HEK293 (cell line): ENCODE results near the gene FCN3.

Experiments used
- CTCF ChIA-PET: fragments of 350-600 bp; formaldehyde crosslinking; extraction: SDS; loops from one replicate; lab custom pipeline; 2021; ENCODE audit warnings: antibody characterized with exemption; lab: Yijun Ruan, JAX
- POLR2A ChIA-PET: fragments of 300-600 bp; formaldehyde crosslinking; extraction: SDS; loops from one replicate; lab custom pipeline; 2020; ENCODE audit warnings: antibody characterized with exemption, inconsistent platforms; lab: Yijun Ruan, JAX
- H3K27ac ChIP-seq: fragments of 200-500 bp; sonication (Bioruptor generic); 2 replicates; pipeline ENCODE4 v1.5.1; 2014; ENCODE audit warnings: low read depth, low read length, control low read depth, inconsistent platforms; ENCODE audit errors: extremely low read depth
- H3K36me3 ChIP-seq, 2 experiments: fragments of 200-500 bp in 1 of 2; sonication (Bioruptor generic) in 1 of 2; 1 replicate in 1 of 2; 2 replicates in 1 of 2; pipeline ENCODE4 v1.5.1; 2014 to 2017; ENCODE audit warnings: inconsistent platforms in 2 of 2, low read length in 2 of 2; ENCODE audit not compliant: control insufficient read depth in 2 of 2, insufficient read depth in 1 of 2
- H3K4me1 ChIP-seq: fragments of 200-500 bp; sonication (Bioruptor generic); 2 replicates; pipeline ENCODE4 v1.5.1; 2014; ENCODE audit warnings: mild to moderate bottlenecking, low read length, inconsistent platforms; ENCODE audit not compliant: control insufficient read depth, insufficient read depth
- H3K4me3 ChIP-seq: 2 replicates; pipeline ENCODE4 v1.5.1; 2011; ENCODE audit warnings: low read depth, mild to moderate bottlenecking, control low read depth, low read length, moderate library complexity
- H3K9me3 ChIP-seq: fragments of 200-500 bp; sonication (Bioruptor generic); 2 replicates; pipeline ENCODE4 v1.5.1; 2014; ENCODE audit warnings: low read depth, low read length, inconsistent platforms; ENCODE audit not compliant: control insufficient read depth, insufficient read depth
- PRDM2 ChIP-seq: fragments of 450-650 bp; formaldehyde crosslinking; IDR thresholded peaks from 2 replicates; pipeline ENCODE4 v1.5.1; 2016; ENCODE audit warnings: missing biosample characterization, missing genetic modification characterization, borderline replicate concordance
- SP7 ChIP-seq: fragments of 450-650 bp; formaldehyde crosslinking; IDR thresholded peaks from 2 replicates; pipeline ENCODE4 v1.5.1; 2016; ENCODE audit warnings: missing biosample characterization, missing genetic modification characterization
- TSHZ1 ChIP-seq: fragments of 450-650 bp; formaldehyde crosslinking; IDR thresholded peaks from 2 replicates; pipeline ENCODE4 v1.5.1; 2016; ENCODE audit warnings: missing biosample characterization, missing genetic modification characterization, borderline replicate concordance
- ZBTB8A ChIP-seq: fragments of 450-650 bp; formaldehyde crosslinking; IDR thresholded peaks from 2 replicates; pipeline ENCODE4 v1.5.1; 2016; ENCODE audit warnings: missing biosample characterization, missing genetic modification characterization
- ZIC2 ChIP-seq: fragments of 450-650 bp; formaldehyde crosslinking; IDR thresholded peaks from 2 replicates; pipeline ENCODE4 v1.5.1; 2016; ENCODE audit warnings: missing biosample characterization, missing genetic modification characterization
- ZNF266 ChIP-seq: fragments of 450-650 bp; formaldehyde crosslinking; IDR thresholded peaks from 2 replicates; pipeline ENCODE4 v1.5.1; 2016; ENCODE audit warnings: missing biosample characterization, missing genetic modification characterization, low read depth
- ZNF391 ChIP-seq: fragments of 450-650 bp; formaldehyde crosslinking; IDR thresholded peaks from 2 replicates; pipeline ENCODE4 v1.5.1; 2016; ENCODE audit warnings: low read depth, missing biosample characterization, missing genetic modification characterization, borderline replicate concordance
- ZNF600 ChIP-seq: fragments of 450-650 bp; formaldehyde crosslinking; IDR thresholded peaks from 2 replicates; pipeline ENCODE4 v1.5.1; 2016; ENCODE audit warnings: missing biosample characterization, missing genetic modification characterization
- ZNF707 ChIP-seq: fragments of 450-650 bp; formaldehyde crosslinking; IDR thresholded peaks from 2 replicates; pipeline ENCODE4 v1.5.1; 2016; ENCODE audit warnings: missing biosample characterization, missing genetic modification characterization
- ZNF837 ChIP-seq: fragments of 450-650 bp; formaldehyde crosslinking; IDR thresholded peaks from 2 replicates; pipeline ENCODE4 v1.5.1; 2016; ENCODE audit warnings: missing biosample characterization, missing genetic modification characterization
- TF ChIP-seq, protein P1 (sequence below): fragments of 450-650 bp; formaldehyde crosslinking; IDR thresholded peaks from 2 replicates; pipeline ENCODE4 v1.5.1; 2016; ENCODE audit warnings: missing biosample characterization, missing genetic modification characterization
- TF ChIP-seq, protein P2 (sequence below): fragments of 450-650 bp; IDR thresholded peaks from 2 replicates; pipeline ENCODE4 v1.5.1; 2018; ENCODE audit warnings: missing biosample characterization, mild to moderate bottlenecking, missing genetic modification characterization
- TF ChIP-seq, protein P3 (sequence below): fragments of 450-650 bp; formaldehyde crosslinking; IDR thresholded peaks from 2 replicates; pipeline ENCODE4 v1.5.1; 2016; ENCODE audit warnings: missing biosample characterization, missing genetic modification characterization

Gene FCN3

GRCh38 chr1:27358928-27359313 is 15.7 kb downstream of the FCN3 start (continued):
- TF ChIP-seq, protein P1, sequence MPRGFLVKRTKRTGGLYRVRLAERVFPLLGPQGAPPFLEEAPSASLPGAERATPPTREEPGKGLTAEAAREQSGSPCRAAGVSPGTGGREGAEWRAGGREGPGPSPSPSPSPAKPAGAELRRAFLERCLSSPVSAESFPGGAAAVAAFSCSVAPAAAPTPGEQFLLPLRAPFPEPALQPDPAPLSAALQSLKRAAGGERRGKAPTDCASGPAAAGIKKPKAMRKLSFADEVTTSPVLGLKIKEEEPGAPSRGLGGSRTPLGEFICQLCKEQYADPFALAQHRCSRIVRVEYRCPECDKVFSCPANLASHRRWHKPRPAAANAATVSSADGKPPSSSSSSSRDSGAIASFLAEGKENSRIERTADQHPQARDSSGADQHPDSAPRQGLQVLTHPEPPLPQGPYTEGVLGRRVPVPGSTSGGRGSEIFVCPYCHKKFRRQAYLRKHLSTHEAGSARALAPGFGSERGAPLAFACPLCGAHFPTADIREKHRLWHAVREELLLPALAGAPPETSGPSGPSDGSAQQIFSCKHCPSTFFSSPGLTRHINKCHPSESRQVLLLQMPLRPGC = no peak
- no peak for TF ChIP-seq ZNF837

DNA sequence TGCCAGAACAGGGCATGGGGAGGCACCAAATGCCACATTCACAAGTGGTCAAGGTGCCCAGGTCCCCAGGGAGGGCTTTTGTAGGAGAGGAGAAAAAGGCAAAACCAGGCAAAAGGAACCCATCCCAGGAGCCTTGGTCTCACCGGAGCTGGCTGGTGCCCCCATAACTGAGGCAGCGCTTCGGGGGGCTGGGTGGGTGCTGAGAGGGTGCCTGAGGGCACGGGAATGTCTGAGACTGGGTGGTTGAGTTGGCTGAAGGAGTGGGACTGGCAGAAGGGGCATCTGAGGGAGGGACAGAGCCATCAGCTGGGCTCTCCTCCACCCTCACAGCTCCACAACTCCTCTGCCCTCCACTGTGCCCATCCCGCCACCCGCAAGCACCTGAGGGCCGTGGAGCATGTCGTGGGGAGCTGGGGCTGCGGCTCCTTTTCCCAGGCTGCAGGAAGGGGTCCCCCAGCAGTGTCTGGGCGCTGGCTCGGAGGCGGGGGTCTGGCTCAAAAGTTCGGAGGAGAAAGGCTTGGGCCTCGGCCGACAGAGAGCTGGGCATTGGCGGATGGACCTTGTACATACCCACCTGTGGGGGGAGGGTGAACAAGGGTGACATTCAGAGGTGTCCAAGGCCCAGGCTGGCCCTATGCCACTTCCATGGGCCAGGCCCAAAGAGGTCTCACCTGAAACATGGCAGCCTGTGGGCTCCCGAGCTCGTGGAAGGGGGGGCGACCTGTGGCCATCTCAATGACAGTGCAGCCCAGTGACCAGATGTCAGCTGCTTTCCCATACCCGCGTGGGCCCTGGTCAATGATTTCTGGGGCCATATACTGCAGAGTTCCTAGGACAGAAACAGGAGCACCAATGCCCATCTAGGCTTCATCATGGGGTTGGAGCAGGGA is 16.3 kb downstream of the FCN3 start:
- Histone ChIP-seq H3K36me3 (peaks cover 0 to 55% of the 10 kb centered on the region in 2 experiments; a peak in 1 of 3 replicates), H3K4me3 (no peak overlapping the region), H3K9me3 (no peaks in the 10 kb centered on the region), H3K4me1 (no peaks in the 10 kb centered on the region), H3K27ac (no peak overlapping the region)
- CTCF ChIA-PET = interaction anchor here (0.5 to 7.8 kb wide), 28 partner anchors 9 to 373 kb away, joined by 3 to 84 read pairs (median 5); partner anchors contain the start of genes MAP3K6 and SYTL1
- POLR2A ChIA-PET = interaction anchor here (4.4 kb wide), 1 partner anchor 8 kb away, joined by 23 read pairs; the partner anchor contains the start of gene MAP3K6
- TF ChIP-seq ZBTB8A (tag by site-specific recombination) = no peak
- TF ChIP-seq PRDM2 (tag by site-specific recombination) = no peak
- TF ChIP-seq ZNF266 (tag by site-specific recombination) = no peak
- TF ChIP-seq, all 188 proteins: peak for 0

GRCh38 chr1:27357281-27358037 is 17.2 kb downstream of the FCN3 start:
- POLR2A ChIA-PET = interaction anchor here (4.4 kb wide), 1 partner anchor 9 kb away, joined by 23 read pairs; the partner anchor contains the start of gene MAP3K6
- Histone ChIP-seq H3K9me3 (no peaks in the 10 kb centered on the region), H3K36me3 (peaks cover 0 to 51% of the 10 kb centered on the region in 2 experiments; a peak in 1 of 3 replicates), H3K27ac (no peak overlapping the region), H3K4me3 (no peak overlapping the region), H3K4me1 (no peaks in the 10 kb centered on the region)
- CTCF ChIA-PET = interaction anchor here (0.5 to 7.8 kb wide), 31 partner anchors 9 to 673 kb away, joined by 3 to 84 read pairs (median 5); partner anchors contain the start of genes FCN3, MAP3K6 and SYTL1
- TF ChIP-seq, protein P2, sequence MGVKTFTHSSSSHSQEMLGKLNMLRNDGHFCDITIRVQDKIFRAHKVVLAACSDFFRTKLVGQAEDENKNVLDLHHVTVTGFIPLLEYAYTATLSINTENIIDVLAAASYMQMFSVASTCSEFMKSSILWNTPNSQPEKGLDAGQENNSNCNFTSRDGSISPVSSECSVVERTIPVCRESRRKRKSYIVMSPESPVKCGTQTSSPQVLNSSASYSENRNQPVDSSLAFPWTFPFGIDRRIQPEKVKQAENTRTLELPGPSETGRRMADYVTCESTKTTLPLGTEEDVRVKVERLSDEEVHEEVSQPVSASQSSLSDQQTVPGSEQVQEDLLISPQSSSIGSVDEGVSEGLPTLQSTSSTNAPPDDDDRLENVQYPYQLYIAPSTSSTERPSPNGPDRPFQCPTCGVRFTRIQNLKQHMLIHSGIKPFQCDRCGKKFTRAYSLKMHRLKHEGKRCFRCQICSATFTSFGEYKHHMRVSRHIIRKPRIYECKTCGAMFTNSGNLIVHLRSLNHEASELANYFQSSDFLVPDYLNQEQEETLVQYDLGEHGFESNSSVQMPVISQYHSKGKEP (tag by site-specific recombination) = no peak
- 0 out of 2 replicates have a peak, but pooled peaks have one; percentile 22 for TF ChIP-seq SP7 (tag by site-specific recombination)
- TF ChIP-seq ZNF707 = no peak
- no peak for TF ChIP-seq ZIC2 (tag by site-specific recombination)
- TF ChIP-seq TSHZ1 (tag by site-specific recombination) = no peak
- TF ChIP-seq, protein P3, sequence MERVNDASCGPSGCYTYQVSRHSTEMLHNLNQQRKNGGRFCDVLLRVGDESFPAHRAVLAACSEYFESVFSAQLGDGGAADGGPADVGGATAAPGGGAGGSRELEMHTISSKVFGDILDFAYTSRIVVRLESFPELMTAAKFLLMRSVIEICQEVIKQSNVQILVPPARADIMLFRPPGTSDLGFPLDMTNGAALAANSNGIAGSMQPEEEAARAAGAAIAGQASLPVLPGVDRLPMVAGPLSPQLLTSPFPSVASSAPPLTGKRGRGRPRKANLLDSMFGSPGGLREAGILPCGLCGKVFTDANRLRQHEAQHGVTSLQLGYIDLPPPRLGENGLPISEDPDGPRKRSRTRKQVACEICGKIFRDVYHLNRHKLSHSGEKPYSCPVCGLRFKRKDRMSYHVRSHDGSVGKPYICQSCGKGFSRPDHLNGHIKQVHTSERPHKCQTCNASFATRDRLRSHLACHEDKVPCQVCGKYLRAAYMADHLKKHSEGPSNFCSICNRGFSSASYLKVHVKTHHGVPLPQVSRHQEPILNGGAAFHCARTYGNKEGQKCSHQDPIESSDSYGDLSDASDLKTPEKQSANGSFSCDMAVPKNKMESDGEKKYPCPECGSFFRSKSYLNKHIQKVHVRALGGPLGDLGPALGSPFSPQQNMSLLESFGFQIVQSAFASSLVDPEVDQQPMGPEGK (tag by site-specific recombination) = no peak
- peak; percentile 96 for TF ChIP-seq ZNF600
- no peak for TF ChIP-seq ZNF391
